Measurements from ENCODE around the gene IRX6.

IRX6 gene

DNA sequence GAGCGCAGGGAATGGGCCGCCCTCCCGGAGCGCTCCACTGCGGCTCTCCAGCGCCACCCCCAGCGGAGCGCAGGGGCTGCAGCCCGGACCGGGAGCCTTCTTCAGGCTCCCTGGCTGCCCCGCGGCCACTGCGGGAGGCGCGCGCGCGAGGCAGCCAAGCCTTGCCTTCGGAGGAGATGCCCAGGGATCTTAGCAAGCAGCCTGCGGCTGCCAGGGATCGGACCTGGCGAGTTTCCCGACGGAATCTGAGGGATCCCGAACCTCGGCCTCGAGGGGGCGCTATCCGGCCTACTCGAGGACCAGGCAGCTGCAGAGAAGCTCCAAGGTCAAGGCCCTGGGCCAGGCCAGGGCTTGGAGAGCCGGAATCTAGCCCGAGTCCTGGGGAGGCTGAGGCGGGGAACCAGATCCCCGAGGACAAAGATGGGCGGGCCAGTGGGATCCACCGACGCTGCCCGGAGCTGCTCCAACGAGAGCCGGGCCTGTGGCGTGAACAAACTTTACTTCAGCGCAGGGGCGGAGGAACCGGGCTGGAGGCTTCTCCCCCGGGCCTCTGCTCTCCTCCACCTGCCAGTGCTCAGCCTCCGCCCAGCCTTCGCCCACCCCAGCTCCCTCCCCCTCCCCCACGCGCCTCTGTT lies at the start of gene IRX6:
Gene IRX6 (plus strand): TSS at position 567 of the 635 bp plus-strand sequence. CDS start 889 bp downstream, outside the sequence.
- POLR2A ChIA-PET = no interaction called here
- CTCF ChIA-PET = no interaction called here
- TF ChIP-seq, protein P1, sequence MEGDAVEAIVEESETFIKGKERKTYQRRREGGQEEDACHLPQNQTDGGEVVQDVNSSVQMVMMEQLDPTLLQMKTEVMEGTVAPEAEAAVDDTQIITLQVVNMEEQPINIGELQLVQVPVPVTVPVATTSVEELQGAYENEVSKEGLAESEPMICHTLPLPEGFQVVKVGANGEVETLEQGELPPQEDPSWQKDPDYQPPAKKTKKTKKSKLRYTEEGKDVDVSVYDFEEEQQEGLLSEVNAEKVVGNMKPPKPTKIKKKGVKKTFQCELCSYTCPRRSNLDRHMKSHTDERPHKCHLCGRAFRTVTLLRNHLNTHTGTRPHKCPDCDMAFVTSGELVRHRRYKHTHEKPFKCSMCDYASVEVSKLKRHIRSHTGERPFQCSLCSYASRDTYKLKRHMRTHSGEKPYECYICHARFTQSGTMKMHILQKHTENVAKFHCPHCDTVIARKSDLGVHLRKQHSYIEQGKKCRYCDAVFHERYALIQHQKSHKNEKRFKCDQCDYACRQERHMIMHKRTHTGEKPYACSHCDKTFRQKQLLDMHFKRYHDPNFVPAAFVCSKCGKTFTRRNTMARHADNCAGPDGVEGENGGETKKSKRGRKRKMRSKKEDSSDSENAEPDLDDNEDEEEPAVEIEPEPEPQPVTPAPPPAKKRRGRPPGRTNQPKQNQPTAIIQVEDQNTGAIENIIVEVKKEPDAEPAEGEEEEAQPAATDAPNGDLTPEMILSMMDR (IDR thresholded peaks at IDR 0.05; ENCODE audit: insufficient read depth, low read length, missing control alignments) = no peak
- no peak for DNase-seq (ENCODE audit: low read depth, low spot score)
- H3K4me3 ChIP-seq (ENCODE audit: low read depth, low read length) = no peak within 1 kb of the TSS

DNA sequence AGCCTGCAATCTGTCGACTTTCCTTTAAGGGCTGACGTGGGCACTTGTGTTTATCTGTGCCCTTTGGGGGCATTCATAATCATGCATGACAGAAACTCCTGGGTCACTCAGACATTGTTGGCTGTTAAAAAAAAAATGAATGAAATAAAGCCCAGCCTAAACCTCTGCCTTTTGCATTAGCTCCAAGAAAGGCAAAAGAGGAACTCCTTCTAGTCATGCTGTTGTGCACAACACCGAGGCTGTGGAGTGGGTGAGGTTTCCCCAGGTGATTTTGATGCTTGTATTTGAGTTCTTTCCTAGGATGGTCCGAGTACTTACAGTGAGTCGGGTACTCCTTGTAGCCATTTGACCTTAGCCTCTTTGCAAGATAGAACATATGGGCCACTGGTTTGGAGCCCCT lies 49.6 kb upstream of the IRX6 start:
- ChIA-PET POLR2A (no interaction called here), CTCF (no interaction called here)
- no peak for DNase-seq (ENCODE audit: low read depth, low spot score)
- TF ChIP-seq, protein P1 (IDR thresholded peaks at IDR 0.05; ENCODE audit: insufficient read depth, low read length, missing control alignments) = no peak
- H3K4me3 ChIP-seq (ENCODE audit: low read depth, low read length) = no peak overlapping the region

DNA sequence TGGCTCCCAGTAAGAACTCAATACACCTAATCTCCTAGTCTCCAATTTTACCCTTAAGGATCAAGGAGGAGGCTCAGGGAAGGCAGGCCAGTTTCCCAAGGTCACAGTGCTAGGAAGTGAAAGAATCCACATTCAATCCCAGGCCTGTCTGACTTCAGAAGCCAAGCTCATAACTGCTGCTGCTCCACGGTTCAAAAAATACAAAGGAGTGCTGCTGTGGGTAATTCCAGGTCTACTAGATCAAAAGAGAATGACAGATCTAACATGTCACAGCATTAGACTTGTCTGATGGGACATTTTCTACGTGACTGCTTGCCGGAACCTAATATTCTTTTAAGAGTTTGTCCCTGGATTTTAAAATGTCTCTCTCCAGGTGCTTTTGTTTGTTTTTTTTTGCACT lies 48.8 kb upstream of the IRX6 start:
- ChIA-PET CTCF (no interaction called here), POLR2A (no interaction called here)
- no peak for DNase-seq (ENCODE audit: low read depth, low spot score)
- H3K4me3 ChIP-seq (ENCODE audit: low read depth, low read length) = no peak overlapping the region
- TF ChIP-seq, protein P1 (IDR thresholded peaks at IDR 0.05; ENCODE audit: insufficient read depth, low read length, missing control alignments) = no peak

DNA sequence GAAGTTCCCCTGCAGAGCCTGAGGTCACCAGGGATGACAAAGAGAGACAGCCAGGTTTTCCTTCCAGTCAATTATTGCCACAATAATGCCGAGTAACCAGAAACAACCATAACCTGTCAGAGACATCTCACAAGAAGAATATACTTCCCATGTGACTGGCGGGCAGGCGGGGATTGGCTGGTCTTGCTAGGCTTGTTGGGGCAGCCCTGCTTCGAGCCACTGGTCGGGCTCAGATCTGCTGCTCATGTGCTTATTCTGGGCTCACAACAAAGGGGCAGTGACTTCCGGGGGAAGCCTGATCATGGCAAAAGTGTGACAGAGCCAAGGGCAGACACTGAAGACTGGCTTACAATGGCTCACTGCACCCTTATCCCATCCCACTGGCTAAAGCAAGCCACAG lies 48.1 kb upstream of the IRX6 start:
- TF ChIP-seq, protein P1 (IDR thresholded peaks at IDR 0.05; ENCODE audit: insufficient read depth, low read length, missing control alignments) = no peak
- ChIA-PET CTCF (no interaction called here), POLR2A (no interaction called here)
- no peak overlapping the region for H3K4me3 ChIP-seq (ENCODE audit: low read depth, low read length)
- DNase-seq (ENCODE audit: low read depth, low spot score) = no peak

DNA sequence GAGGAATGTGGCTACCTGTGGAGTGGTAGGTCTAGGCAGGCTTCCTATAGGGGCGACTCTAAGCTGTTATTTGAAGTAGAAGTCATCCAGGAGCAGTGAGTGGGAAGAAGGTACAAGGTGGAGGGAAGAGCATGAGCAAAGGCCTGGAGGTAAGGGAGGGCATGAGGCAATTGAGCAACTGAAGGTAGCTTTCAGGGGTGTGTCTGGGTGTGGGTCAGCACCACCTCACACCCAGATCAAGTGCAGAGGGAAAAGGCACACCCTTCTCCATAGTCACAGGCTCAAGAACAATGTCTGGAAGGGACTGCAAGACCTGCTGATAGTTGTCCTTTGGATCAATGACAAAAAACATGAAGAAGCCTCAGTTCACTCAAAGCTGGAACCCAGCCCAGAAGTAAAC lies 46.5 kb upstream of the IRX6 start:
- POLR2A ChIA-PET = no interaction called here
- TF ChIP-seq, protein P1 (IDR thresholded peaks at IDR 0.05; ENCODE audit: insufficient read depth, low read length, missing control alignments) = no peak
- H3K4me3 ChIP-seq (ENCODE audit: low read depth, low read length) = no peak overlapping the region
- DNase-seq (ENCODE audit: low read depth, low spot score) = no peak
- CTCF ChIA-PET = no interaction called here

DNA sequence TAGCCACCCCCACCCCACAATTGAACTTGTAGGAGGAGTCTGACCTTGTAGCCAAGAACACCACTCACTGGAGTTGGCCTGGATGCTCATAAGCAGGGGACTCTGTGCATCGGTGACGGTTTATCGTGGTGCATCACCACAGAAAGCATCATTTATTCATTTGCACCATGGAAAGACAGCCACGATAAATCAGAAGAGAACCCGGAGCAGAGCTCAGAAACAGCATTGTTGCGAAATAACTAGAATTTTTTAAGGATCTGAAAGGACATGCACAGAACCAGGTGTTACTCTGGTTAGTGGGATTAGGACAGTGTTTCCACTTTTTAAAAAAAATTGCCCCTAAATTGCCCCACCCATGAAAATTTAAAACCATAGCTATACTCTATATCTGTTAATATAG lies 44.4 kb upstream of the IRX6 start:
- TF ChIP-seq, protein P1 (IDR thresholded peaks at IDR 0.05; ENCODE audit: insufficient read depth, low read length, missing control alignments) = no peak
- CTCF ChIA-PET = interaction anchor here (1.1 to 1.4 kb wide), 2 partner anchors 9 to 22 kb away, joined by 3 to 4 read pairs; no protein-coding TSS in a partner anchor
- DNase-seq (ENCODE audit: low read depth, low spot score) = no peak
- H3K4me3 ChIP-seq (ENCODE audit: low read depth, low read length) = no peak overlapping the region
- POLR2A ChIA-PET = no interaction called here
